CD4-positive, alpha-beta T cell treated with Interleukin-12 subunit alpha and Interleukin-12 subunit beta, for 1 hour (primary cell): Measurements from ENCODE around the gene SH3BP2.

ENCODE experiments used
- DNase-seq: peaks from one replicate; pipeline ENCODE4 v3.0.0-alpha.2; 2020

Gene SH3BP2

DNA sequence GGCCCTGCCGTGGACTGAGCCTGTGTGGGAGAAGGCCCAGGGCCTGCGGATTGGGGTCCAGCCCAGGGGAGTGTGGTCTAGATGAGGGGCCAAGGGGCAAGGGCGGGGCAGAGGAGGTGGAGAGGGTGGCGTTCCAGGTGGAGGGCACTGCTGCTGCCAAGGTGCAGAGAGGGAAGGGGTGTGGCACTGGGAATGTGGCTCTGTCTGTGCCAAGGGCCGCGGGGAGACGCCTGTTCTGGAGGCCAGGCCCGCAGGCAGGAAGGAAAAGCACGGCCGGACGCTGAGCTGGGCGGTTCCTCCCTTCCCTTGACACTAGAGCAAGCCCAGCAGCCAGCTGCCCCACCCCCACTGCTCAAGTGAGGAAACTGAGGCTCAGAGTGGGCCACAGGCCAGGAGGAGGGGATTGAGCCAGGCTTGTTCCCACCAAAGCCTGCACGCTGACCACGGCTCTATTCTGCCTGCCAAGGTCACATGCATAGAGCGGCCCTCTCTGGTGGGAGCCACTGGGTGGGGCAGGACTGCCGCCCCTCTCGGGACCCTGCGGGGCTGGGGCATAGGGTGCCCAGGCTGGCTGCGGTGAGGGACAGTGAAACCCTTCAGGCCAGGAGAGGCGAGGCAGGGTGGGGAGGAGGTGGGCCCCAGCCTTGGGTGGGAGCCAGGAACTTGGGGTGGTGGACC lies 13.0 kb downstream of the SH3BP2 start:
- DNase-seq: no peak

DNA sequence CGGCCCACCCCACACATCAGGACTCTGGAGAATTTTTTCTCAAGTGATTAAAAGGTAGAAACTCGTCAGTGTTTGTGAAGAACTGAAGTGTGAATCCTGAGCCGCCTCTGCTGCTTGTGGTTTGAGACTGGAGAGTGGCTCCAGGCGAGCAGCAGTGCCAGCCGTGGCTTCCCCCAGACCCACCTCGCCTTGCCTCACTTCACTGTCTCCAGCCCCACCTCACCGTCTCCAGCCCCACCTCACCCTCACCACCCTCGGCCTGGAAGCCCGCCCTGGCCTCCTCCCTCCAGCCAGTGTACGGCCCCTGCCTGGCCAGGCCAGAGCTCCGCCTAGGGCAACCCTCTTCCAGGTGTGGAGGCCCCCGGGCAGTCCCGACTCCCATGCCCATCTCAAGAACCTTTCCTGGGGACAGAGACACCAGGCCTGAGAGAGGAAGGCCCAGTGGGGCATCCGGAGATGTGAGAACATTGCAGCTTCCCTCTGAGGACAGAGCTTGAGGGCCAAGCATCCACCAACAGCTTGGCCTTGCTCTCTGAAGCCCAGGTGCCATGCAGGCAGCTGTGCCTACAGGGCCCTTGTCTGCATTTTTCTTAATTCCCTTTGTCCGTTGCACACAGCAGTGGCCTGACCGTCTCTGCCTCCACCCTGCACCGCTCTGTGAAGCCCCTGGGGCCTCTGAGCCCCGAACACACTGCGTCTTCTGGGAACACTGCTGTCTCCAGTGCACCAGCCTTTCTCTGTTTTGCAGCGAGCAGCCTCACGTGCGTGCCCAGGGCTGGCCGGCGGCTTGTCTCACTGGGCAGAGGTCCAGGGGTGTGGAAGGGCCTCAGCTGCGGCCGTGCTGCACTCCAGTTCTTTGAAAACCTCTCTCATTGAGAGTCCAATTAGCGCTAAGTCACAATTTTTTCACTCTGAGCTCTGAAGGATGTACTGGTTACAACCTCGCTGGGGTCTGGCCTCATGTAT lies 13.8 kb downstream of the SH3BP2 start:
- no peak for DNase-seq

DNA sequence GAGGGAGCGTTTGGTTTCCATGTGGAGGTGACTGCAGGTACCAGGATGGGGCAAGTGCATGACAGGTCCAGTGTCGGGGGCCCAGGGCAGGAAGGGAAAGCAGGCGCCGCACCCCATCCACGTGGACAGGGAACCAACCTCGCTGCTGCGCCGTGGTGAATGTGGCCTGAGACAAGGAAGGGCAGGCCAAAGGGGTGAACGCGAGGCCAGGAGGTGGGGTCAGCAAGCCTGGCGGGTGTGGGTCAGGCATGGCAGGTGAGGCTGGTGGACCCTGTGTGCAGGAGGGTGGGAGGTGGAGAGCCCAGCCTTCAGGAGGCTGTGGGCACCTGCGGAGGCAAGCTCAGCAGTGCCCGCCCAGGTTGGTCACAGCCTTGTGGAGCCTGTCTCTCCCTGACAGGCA lies 14.7 kb downstream of the SH3BP2 start:
- DNase-seq: no peak

GRCh38 chr4:2808001-2808400 lies 15.1 kb downstream of the SH3BP2 start:
- no peak for DNase-seq

DNA sequence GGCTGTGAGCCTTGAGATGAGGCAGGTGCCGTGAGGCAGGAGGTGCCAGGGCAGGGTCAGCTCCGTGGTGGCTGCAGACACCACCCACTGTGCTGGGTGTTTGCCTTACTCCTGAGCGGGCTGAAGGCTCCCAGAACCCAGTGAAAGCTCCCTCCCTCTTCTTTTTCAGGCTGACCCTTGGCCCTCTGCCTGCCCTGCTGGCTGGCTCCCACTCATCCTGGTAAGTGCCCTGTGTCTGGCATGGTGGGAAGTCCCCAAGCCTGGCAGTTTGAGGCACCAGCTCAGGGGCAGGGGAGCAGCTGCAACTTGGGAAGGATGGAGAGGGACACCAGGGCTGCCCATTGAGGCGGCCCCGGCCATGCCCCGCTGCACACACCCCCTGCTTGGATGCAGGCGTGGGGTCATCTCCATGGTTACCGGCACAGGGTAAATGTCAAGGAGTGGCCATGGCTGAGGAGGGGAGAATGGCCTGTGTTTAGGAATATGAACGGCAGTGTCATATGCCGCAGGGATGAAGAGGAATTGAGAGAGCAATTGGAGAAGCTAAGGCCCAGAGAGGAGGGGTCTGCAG lies 16.8 kb downstream of the SH3BP2 start:
- DNase-seq: no peak

- no peak for DNase-seq
These were observed 17.5 kb downstream of the SH3BP2 start for GRCh38 chr4:2810388-2810787.

- DNase-seq: peak; percentile 68
These were observed 19.1 kb downstream of the SH3BP2 start for GRCh38 chr4:2811830-2812611.

- DNase-seq: no peak
These were observed 19.9 kb downstream of the SH3BP2 start for GRCh38 chr4:2812612-2813354.

- DNase-seq: no peak
These were observed 20.8 kb downstream of the SH3BP2 start for GRCh38 chr4:2813446-2814405.

- no peak for DNase-seq
These were observed 21.9 kb downstream of the SH3BP2 start for GRCh38 chr4:2814627-2815270.

DNA sequence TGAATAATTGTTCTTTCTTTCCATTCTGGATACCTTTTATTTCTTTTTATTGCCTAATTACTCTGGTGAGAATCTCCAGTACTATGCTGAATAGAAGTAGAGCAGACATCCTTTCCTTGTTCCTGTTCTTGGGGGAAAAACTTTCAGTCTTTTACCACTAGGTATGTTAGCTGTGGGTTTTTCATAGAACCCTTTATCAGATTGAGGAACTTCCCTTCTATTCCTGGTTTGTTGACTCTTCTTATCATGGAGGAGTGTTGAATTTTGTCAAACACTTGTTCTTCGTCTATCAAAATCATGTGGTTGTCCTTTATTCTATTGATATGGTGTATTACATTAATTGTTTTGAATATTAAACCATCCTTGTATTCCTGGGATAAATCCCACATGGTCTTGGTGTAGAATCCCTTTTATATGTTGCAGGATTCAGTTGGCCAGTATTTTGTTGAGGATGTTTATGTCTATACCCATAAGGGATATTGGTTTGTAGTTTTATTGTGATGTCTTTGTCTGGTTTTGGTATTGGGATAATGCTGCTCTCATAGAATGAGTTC lies 23.6 kb downstream of the SH3BP2 start:
- no peak for DNase-seq

DNA sequence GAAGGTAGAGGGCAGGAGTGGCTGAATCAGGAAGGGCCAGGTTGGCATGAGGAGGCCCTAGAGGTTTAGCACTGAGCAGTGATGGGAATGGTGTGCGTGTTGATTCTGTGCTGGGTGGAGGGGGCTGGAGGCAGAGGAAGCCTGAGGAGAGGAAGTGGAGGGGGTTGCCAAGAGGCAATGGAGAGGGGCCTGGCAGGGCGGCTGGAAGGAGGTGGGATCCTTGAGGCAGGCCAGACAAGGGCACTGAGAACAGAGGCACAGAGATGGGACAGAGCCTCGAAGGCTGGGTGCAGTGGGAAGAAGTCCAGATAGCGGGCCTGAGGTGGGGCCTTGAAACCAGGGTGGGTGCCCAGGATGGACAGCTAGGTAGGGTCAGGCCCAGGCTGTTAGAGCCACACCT lies 24.3 kb downstream of the SH3BP2 start:
- DNase-seq: no peak

- no peak for DNase-seq
These were observed 24.9 kb downstream of the SH3BP2 start for GRCh38 chr4:2817701-2818350.

DNA sequence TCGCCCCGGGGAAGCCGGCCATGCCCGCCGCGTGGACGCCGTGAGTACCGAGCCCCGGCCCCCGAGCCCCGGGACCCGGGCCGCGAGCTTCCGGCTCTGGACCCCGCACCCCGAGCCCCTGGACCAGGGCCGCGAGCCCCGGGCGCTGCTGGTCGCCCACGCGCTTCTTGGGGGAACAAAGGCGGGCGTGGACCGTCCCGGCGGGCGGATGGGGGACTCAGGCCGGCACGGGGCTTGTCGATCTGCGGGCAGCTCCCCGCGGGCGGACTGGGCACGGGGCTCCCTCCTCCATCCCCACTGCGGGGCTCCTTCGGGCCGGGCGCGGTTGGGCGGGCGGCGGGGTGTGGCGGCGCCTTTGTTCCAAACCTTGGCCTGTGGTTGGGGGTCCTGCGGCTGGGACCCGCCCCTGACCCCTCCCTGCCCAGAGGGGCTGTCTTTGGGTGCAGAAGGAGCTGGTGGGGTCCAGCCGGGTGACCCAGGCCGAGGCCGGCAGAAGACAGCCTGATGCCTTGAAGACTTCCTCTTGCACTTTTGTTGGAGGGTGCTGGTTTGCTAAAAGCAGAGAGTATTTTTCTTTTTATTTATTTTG lies 25.6 kb downstream of the SH3BP2 start:
- DNase-seq: no peak

- DNase-seq: no peak
These were observed 26.6 kb downstream of the SH3BP2 start for GRCh38 chr4:2819244-2820215.

DNA sequence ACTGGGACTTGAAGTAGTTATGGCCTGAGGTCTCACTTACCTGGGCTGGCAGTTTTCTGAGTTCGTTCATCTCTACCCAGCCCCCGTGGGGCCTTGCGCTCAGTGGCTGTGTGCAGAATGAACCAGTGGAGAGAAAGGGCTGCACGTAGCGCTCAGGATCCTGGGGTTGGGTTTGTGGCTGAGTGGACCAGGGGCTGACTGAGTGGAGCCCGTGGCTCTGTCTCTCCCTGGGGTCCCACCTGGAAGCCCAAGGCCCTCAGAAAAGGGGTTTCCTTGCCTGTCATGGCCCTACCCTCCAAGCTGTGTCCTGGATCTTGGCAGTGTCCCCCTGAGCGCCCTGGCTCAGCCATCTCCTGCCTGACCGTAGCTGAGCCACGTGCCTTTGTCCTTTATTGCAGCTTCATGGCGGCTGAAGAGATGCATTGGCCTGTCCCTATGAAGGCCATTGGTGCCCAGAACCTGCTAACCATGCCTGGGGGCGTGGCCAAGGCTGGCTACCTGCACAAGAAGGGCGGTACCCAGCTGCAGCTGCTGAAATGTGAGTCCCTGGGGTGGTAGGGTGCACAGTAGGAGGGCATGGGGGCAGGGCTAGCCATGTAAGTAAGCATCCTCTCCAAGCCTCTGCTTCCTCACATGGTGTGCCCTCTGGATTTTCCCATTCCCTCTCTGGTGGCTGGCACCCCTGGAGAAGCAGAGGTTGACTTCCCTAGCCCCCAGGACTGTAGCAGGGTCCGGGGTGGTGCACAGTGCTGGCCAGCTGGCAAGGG lies 27.5 kb downstream of the SH3BP2 start:
- DNase-seq: no peak
